K562 (cell line): ENCODE results near the gene ZNF692. TPM values are rescaled to one million over a fixed set of nuclear protein-coding genes. Genes with fewer than 3 reads are reported as not detected.

Experiments
- HIVEP1 ChIP-seq: fragments of 250-450 bp; sonication (Bioruptor Pico); IDR thresholded peaks from 2 replicates; pipeline ENCODE4 v1.4.0; 2020; ENCODE audit warnings: mild to moderate bottlenecking
- MYBL2 ChIP-seq, 2 experiments: fragments of 450-650 bp in 1 of 2; sonication (generic) in 1 of 2; formaldehyde crosslinking in 1 of 2; IDR thresholded peaks; 2 replicates each; pipeline versions ENCODE4 v1.6.1 to v1.8.1; 2017 to 2022; ENCODE audit warnings: borderline replicate concordance in 1 of 2, inconsistent platforms in 1 of 2, low read depth in 1 of 2, mild to moderate bottlenecking in 1 of 2, missing genetic modification reagents in 1 of 2, moderate library complexity in 1 of 2
- NFIX ChIP-seq: fragments of 250-450 bp; sonication (Bioruptor Pico); IDR thresholded peaks from 2 replicates; pipeline ENCODE4 v1.4.0; 2020; ENCODE audit warnings: low read depth, mild to moderate bottlenecking, moderate library complexity
- SRF ChIP-seq, 2 experiments: fragments of 250-450, 450-650 bp in 1 of 2; sonication (Bioruptor Pico) in 1 of 2; sonication (generic) in 1 of 2; formaldehyde crosslinking; IDR thresholded peaks; 2 replicates each; pipeline versions ENCODE4 v1.5.0 to v1.5.1; 2020 to 2022; ENCODE audit warnings: mild to moderate bottlenecking in 1 of 2, missing genetic modification reagents in 1 of 2
- ZBTB7A ChIP-seq: IDR thresholded peaks from 2 replicates; pipeline ENCODE4 v1.6.1; 2011; ENCODE audit warnings: low read depth, mild to moderate bottlenecking, low read length, moderate library complexity, borderline replicate concordance; ENCODE audit not compliant: control insufficient read depth
- ZNF174 ChIP-seq: fragments of 250-450 bp; sonication (Bioruptor Pico); IDR thresholded peaks from 2 replicates; pipeline ENCODE4 v1.4.0; 2020; ENCODE audit warnings: mild to moderate bottlenecking
- ZNF232 ChIP-seq: sonication (generic); formaldehyde crosslinking; IDR thresholded peaks from 2 replicates; pipeline ENCODE4 v1.8.0; 2022; ENCODE audit warnings: mild to moderate bottlenecking, missing genetic modification reagents
- ZNF408 ChIP-seq: fragments of 250-450 bp; sonication (Bioruptor Pico); IDR thresholded peaks from 2 replicates; pipeline ENCODE4 v1.4.0; 2020; ENCODE audit warnings: low read depth, mild to moderate bottlenecking, moderate library complexity
- ZNF589 ChIP-seq: fragments of 200-800 bp; sonication (Bioruptor generic); IDR thresholded peaks from 2 replicates; pipeline ENCODE4 v1.6.1; 2016; ENCODE audit warnings: low read depth, missing genetic modification characterization, missing compliant biosample characterization
- ZNF644 ChIP-seq: fragments of 200-800 bp; sonication (Bioruptor generic); IDR thresholded peaks from 2 replicates; pipeline ENCODE4 v1.6.1; 2016; ENCODE audit warnings: low read depth, missing genetic modification characterization, missing compliant biosample characterization
- polyA plus RNA-seq, 8 experiments: library from polyadenylated mRNA; depleted of rRNA in 4 of 8; stranded (reverse) in 5 of 8; unstranded in 3 of 8; fragments of >200 nt; fragmentation: Nextera tagmentation in 2 of 8; fragmentation: Illumina TruSeq in 1 of 8; extraction: Ambion mirVana in 2 of 8; extraction: Trizol in 1 of 8; gene quantifications; 2 replicates each; pipeline versions ENCODE4 v1.2.1 to v1.2.3, GENCODE V29; 2011 to 2014; ENCODE audit warnings: inconsistent platforms in 1 of 8, missing spikeins in 1 of 8
- total RNA-seq, 7 experiments: library from RNA; depleted of rRNA in 6 of 7; stranded (reverse); fragments of >200 nt in 6 of 7; fragmentation: Illumina TruSeq in 2 of 7; extraction: Trizol in 2 of 7; gene quantifications; 2 replicates each; pipeline versions ENCODE4 v1.2.1 to v1.2.3, GENCODE V29; 2011 to 2021; ENCODE audit warnings: low replicate concordance in 1 of 7
- TF ChIP-seq, protein P1 (sequence below): fragments of 450-650 bp; conservative IDR thresholded peaks from 2 replicates; pipeline ENCODE4 v1.6.1; 2016; ENCODE audit warnings: missing genetic modification characterization, low read depth, mild to moderate bottlenecking, missing compliant biosample characterization, moderate library complexity
- TF ChIP-seq, protein P2 (sequence below): sonication (generic); formaldehyde crosslinking; IDR thresholded peaks from 2 replicates; pipeline ENCODE4 v1.4.0; 2020; ENCODE audit warnings: mild to moderate bottlenecking, missing genetic modification reagents
- TF ChIP-seq, protein P3 (sequence below): sonication (generic); formaldehyde crosslinking; IDR thresholded peaks from 2 replicates; pipeline ENCODE4 v1.8.1; 2022; ENCODE audit warnings: missing genetic modification reagents

Gene ZNF692
- total and polyA plus RNA-seq, 9 of the 15 experiments (the other 6 are each of a cell fraction or from before 2014, with no cell fraction given): 8.4 to 143 (median 55.9) TPM

DNA sequence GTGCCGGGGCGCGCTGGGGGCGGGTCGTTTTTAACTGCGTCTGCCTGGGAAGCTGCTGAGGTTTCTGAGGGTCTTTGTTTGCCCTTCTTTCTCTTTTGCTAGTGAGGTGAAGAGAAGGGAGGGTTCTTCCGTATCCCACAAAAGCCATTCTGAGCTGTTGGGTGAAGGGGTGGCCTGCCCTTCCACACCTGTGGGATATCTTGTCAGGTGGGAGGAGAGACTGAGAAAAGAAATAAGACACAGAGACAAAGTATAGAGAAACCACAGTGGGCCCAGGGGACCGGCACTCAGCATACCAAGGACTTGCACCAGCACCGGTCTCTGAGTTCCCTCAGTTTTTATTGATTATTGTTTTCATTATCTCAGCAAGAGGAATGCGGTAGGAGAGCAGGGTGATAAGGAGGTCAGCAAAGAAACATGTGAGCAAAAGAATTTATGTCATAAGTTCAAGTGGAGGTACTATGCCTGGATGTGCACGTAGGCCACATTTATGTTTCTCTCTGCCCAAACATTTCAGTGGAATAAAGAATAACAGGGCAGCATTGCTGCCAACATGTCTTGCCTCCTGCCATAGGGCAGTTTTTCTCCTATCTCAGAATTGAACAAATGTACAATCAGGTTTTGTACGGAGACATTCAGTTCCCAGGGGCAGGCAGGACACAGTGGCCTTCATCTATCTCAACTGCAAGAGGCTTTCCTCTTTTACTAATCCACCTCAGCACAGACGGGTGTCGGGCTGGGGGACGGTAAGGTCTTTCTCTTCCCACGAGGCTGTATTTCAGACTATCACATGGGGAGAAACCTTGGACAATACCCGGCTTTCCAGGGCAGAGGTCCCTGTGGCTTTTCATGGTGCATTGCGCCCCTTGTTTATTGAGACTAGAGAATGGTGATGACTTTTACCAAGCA lies 48.1 kb upstream of the ZNF692 start (continued):
- TF ChIP-seq ZNF589: peak; percentile 11; the same call in 1 of the 2 replicates
- TF ChIP-seq ZNF644: no peak
- no peak for TF ChIP-seq ZNF232
- TF ChIP-seq ZNF174: no peak
- TF ChIP-seq HIVEP1 (CRISPR knock-in tag): no peak
- no peak for TF ChIP-seq NFIX (CRISPR knock-in tag)
- no peak for TF ChIP-seq MYBL2 (IDR thresholded peaks at IDR 0.05; ENCODE audit: low read depth)
- no peak for TF ChIP-seq MYBL2 (CRISPR knock-in tag; IDR thresholded peaks at IDR 0.05; ENCODE audit: borderline replicate concordance)
- no peak for TF ChIP-seq ZNF408 (CRISPR knock-in tag)
- 0 out of 4 replicates have a peak, but pooled peaks of 1 of the 2 experiments have one; percentile 14 for TF ChIP-seq SRF (CRISPR knock-in tag; IDR thresholded peaks at IDR 0.05)
- TF ChIP-seq ZBTB7A: peak; percentile 16; the same call in 1 of the 2 replicates
- TF ChIP-seq, protein P1, sequence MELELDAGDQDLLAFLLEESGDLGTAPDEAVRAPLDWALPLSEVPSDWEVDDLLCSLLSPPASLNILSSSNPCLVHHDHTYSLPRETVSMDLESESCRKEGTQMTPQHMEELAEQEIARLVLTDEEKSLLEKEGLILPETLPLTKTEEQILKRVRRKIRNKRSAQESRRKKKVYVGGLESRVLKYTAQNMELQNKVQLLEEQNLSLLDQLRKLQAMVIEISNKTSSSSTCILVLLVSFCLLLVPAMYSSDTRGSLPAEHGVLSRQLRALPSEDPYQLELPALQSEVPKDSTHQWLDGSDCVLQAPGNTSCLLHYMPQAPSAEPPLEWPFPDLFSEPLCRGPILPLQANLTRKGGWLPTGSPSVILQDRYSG: no peak
- TF ChIP-seq, protein P2, sequence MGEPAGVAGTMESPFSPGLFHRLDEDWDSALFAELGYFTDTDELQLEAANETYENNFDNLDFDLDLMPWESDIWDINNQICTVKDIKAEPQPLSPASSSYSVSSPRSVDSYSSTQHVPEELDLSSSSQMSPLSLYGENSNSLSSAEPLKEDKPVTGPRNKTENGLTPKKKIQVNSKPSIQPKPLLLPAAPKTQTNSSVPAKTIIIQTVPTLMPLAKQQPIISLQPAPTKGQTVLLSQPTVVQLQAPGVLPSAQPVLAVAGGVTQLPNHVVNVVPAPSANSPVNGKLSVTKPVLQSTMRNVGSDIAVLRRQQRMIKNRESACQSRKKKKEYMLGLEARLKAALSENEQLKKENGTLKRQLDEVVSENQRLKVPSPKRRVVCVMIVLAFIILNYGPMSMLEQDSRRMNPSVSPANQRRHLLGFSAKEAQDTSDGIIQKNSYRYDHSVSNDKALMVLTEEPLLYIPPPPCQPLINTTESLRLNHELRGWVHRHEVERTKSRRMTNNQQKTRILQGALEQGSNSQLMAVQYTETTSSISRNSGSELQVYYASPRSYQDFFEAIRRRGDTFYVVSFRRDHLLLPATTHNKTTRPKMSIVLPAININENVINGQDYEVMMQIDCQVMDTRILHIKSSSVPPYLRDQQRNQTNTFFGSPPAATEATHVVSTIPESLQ (CRISPR knock-in tag): no peak
- TF ChIP-seq, protein P3, sequence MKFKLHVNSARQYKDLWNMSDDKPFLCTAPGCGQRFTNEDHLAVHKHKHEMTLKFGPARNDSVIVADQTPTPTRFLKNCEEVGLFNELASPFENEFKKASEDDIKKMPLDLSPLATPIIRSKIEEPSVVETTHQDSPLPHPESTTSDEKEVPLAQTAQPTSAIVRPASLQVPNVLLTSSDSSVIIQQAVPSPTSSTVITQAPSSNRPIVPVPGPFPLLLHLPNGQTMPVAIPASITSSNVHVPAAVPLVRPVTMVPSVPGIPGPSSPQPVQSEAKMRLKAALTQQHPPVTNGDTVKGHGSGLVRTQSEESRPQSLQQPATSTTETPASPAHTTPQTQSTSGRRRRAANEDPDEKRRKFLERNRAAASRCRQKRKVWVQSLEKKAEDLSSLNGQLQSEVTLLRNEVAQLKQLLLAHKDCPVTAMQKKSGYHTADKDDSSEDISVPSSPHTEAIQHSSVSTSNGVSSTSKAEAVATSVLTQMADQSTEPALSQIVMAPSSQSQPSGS: no peak
